GM12878 (cell line): ENCODE measurements around the gene ARPP21.

Experiments
- ATF2 ChIP-seq: IDR thresholded peaks from 2 replicates; pipeline ENCODE4 v1.6.1; 2012; ENCODE audit warnings: low read length, inconsistent platforms
- BACH1 ChIP-seq: fragments of 450-650 bp; IDR thresholded peaks from 2 replicates; pipeline ENCODE4 v1.6.1; 2017; ENCODE audit warnings: mild to moderate bottlenecking, borderline replicate concordance
- GABPA ChIP-seq: IDR thresholded peaks from 2 replicates; pipeline ENCODE4 v1.6.1; 2014; ENCODE audit warnings: antibody characterized with exemption, low read depth, mild to moderate bottlenecking, inconsistent platforms
- PAX8 ChIP-seq: fragments of 450-650 bp; IDR thresholded peaks from 2 replicates; pipeline ENCODE4 v1.6.1; 2017; ENCODE audit warnings: mild to moderate bottlenecking, moderate library complexity
- PML ChIP-seq: IDR thresholded peaks from 2 replicates; pipeline ENCODE4 v1.6.1; 2012; ENCODE audit warnings: low read length, inconsistent platforms
- POLR2A ChIP-seq: IDR thresholded peaks from 2 replicates; pipeline ENCODE4 v1.6.1; 2011; ENCODE audit warnings: low read depth, mild to moderate bottlenecking, low read length
- POLR2AphosphoS2 ChIP-seq: IDR thresholded peaks from 2 replicates; pipeline ENCODE4 v1.6.1; 2011; ENCODE audit warnings: low read depth, mild to moderate bottlenecking, low read length, improper control_type of control experiment, moderate library complexity
- SIN3A ChIP-seq: IDR thresholded peaks from 2 replicates; pipeline ENCODE4 v1.6.1; 2012; ENCODE audit warnings: low read depth, low read length, improper control_type of control experiment
- USF2 ChIP-seq: IDR thresholded peaks from 2 replicates; pipeline ENCODE4 v1.6.1; 2011; ENCODE audit warnings: low read depth, low read length, improper control_type of control experiment, borderline replicate concordance
- ZNF274 ChIP-seq: IDR thresholded peaks from one replicate; pipeline ENCODE4 v1.8.0; 2011; ENCODE audit not compliant: insufficient read length, insufficient read depth

- TF ChIP-seq GABPA: no peak
- TF ChIP-seq ZNF274: no peak
- TF ChIP-seq POLR2AphosphoS2: no peak
- TF ChIP-seq PML: no peak
- TF ChIP-seq USF2: no peak
- TF ChIP-seq PAX8: no peak
- TF ChIP-seq ATF2: no peak
- no peak for TF ChIP-seq BACH1
- TF ChIP-seq SIN3A: no peak
- no peak for TF ChIP-seq POLR2A
These were observed 36.9 kb upstream of the ARPP21 start for GRCh38 chr3:35602395-35602936.
